Heart left ventricle (tissue), 13 donors: ENCODE results near the gene UGT1A5.

Experiments used
- CTCF ChIP-seq, 12 donors: fragments of 200-600 bp; sonication (generic) in 4 of 12; IDR thresholded peaks; one replicate each; pipeline versions ENCODE4 v1.5.0 to v1.8.0; 2018 to 2022; ENCODE audit warnings: antibody characterized with exemption in 12 of 12, mild to moderate bottlenecking in 5 of 12
- POLR2A ChIP-seq, 2 donors: fragments of 450-650 bp; IDR thresholded peaks; one replicate each; pipeline ENCODE4 v1.6.1; 2017; ENCODE audit warnings: antibody characterized with exemption in 2 of 2, mild to moderate bottlenecking in 2 of 2, moderate library complexity in 2 of 2
- donor health status: ischemic (EF 13 %, LVEDD 7.1; RV severe dilation, severe dysfunction).
- donor health status: DM: no; HTN: yes; CAD: no.
- donor health status: DM: no; HTN: no; CAD: no.
- donor health status: ischemic (EF 25% LVEDD 6.9; RV normal size, moderate dysfunction).
- donor health status: ischemic (EF 25% LVEDD 5.7; RV mildly dilated, moderate dysfunction).
- donor health status: ischemic (EF 35%, LVEDD 5.7; RV mildly dilated, moderate dysfunction).
- donor health status: nonischemic (EF 11% LVEDD 7.7; RV severe dilation, severe dysfunction).
- donor health status: DM: yes; HTN: yes; CAD: no.
- donor health status: PGD.
- donor health status: ischemic (EF 29% LVEDD 5.4; RV normal size, mild dysfunction).
- donor health status: nonischemic (EF 23%, LVEDD 6.1; RV moderate dilation, normal function).

- TF ChIP-seq CTCF (IDR thresholded peaks at IDR 0.05) = no peak
- TF ChIP-seq POLR2A (IDR thresholded peaks at IDR 0.05) = no peak
These were observed 88.8 kb downstream of the UGT1A5 start for GRCh38 chr2:233801357-233802131.
